OCI-LY3 (cell line): ENCODE results near the gene ZFP69B.

Experiments
- H2AFZ ChIP-seq: fragments of 200-600, 300-600 bp; shearing (Covaris generic); 2 replicates; pipeline ENCODE4 v1.6.0; 2014; ENCODE audit warnings: antibody characterized with exemption, low read depth, low read length
- H3K27ac ChIP-seq: fragments of 200-600, 300-600 bp; sonication (generic); 2 replicates; pipeline ENCODE4 v1.5.1; 2014; ENCODE audit warnings: mild to moderate bottlenecking, low read length, moderate library complexity, mixed read lengths
- H3K27me3 ChIP-seq: fragments of 200-600, 300-600 bp; sonication (generic); 2 replicates; pipeline ENCODE4 v1.6.1; 2014; ENCODE audit warnings: low read depth, low read length, mixed read lengths
- H3K36me3 ChIP-seq: fragments of 200-600, 300-600 bp; sonication (generic); replicated peaks from 2 replicates; pipeline ENCODE3; 2014; ENCODE audit warnings: low read depth, low read length, mixed read lengths
- H3K4me1 ChIP-seq: fragments of 300-600, 200-600 bp; sonication (generic); 2 replicates; pipeline ENCODE4 v1.6.1; 2014; ENCODE audit warnings: low read length, mixed read lengths
- H3K4me2 ChIP-seq: fragments of 200-600, 300-600 bp; sonication (generic); 2 replicates; pipeline ENCODE4 v1.6.1; 2014; ENCODE audit warnings: low read length, mixed read lengths
- H3K4me3 ChIP-seq: fragments of 300-600, 200-600 bp; sonication (generic); 2 replicates; pipeline ENCODE4 v1.5.1; 2014; ENCODE audit warnings: antibody characterized with exemption, mild to moderate bottlenecking, low read length, moderate library complexity
- H3K79me2 ChIP-seq: fragments of 300-600, 200-600 bp; shearing (Covaris generic); 2 replicates; pipeline ENCODE4 v1.6.1; 2014; ENCODE audit warnings: mild to moderate bottlenecking, low read length, mixed read lengths
- H3K9ac ChIP-seq: fragments of 300-600, 200-600 bp; shearing (Covaris generic); 2 replicates; pipeline ENCODE4 v1.6.0; 2014; ENCODE audit warnings: mild to moderate bottlenecking, low read length, moderate library complexity
- H3K9me3 ChIP-seq: fragments of 200-600, 300-600 bp; shearing (Covaris generic); 2 replicates; pipeline ENCODE4 v1.6.1; 2014; ENCODE audit warnings: low read length, mixed read lengths; ENCODE audit not compliant: insufficient read depth
- H4K20me1 ChIP-seq: fragments of 200-600, 300-600 bp; sonication (generic); 2 replicates; pipeline ENCODE4 v1.6.1; 2016; ENCODE audit warnings: low read length, mixed read lengths; ENCODE audit not compliant: insufficient read depth
- CTCF ChIP-seq: fragments of 200-600, 300-600 bp; sonication (generic); IDR thresholded peaks from 2 replicates; pipeline ENCODE4 v1.5.1; 2014; ENCODE audit warnings: antibody characterized with exemption, low read length, low read depth
- EZH2phosphoT487 ChIP-seq: fragments of 200-600 bp; shearing (Covaris generic); IDR thresholded peaks from 2 replicates; pipeline ENCODE4 v1.6.1; 2018; ENCODE audit warnings: antibody characterized with exemption, mixed run types, low read depth

Gene ZFP69B

GRCh38 chr1:40421431-40422384 is 28.6 kb upstream of the ZFP69B start:
- H4K20me1 ChIP-seq, result no peaks in the 10 kb centered on the region
- no peak overlapping the region for H3K4me3 ChIP-seq
- no peak overlapping the region for H2AFZ ChIP-seq
- peaks cover 3% of the 10 kb centered on the region; the same call in 1 of the 2 replicates for H3K4me1 ChIP-seq
- no peaks in the 10 kb centered on the region for H3K27me3 ChIP-seq
- H3K36me3 ChIP-seq, result peaks cover 64% of the 10 kb centered on the region
- H3K79me2 ChIP-seq, result no peaks in the 10 kb centered on the region
- no peak overlapping the region for H3K9ac ChIP-seq
- no peak overlapping the region for H3K27ac ChIP-seq
- H3K4me2 ChIP-seq, result no peak overlapping the region
- TF ChIP-seq EZH2phosphoT487 (no peak), CTCF (no peak)
- no peaks in the 10 kb centered on the region for H3K9me3 ChIP-seq

GRCh38 chr1:40422630-40423263 is 27.5 kb upstream of the ZFP69B start:
- Histone ChIP-seq H3K4me3 (no peak overlapping the region), H2AFZ (no peak overlapping the region), H3K4me2 (no peak overlapping the region), H3K79me2 (no peaks in the 10 kb centered on the region), H4K20me1 (no peaks in the 10 kb centered on the region), H3K9ac (no peak overlapping the region), H3K4me1 (peaks cover 3% of the 10 kb centered on the region; the same call in 1 of the 2 replicates), H3K27ac (no peak overlapping the region), H3K9me3 (no peaks in the 10 kb centered on the region), H3K36me3 (peaks cover 54% of the 10 kb centered on the region), H3K27me3 (no peaks in the 10 kb centered on the region)
- TF ChIP-seq CTCF (no peak), EZH2phosphoT487 (no peak)

GRCh38 chr1:40423264-40423642 is 27.0 kb upstream of the ZFP69B start:
- H3K9me3 ChIP-seq, result no peaks in the 10 kb centered on the region
- H3K27me3 ChIP-seq, result no peaks in the 10 kb centered on the region
- H3K9ac ChIP-seq, result no peak overlapping the region
- H2AFZ ChIP-seq, result no peak overlapping the region
- no peaks in the 10 kb centered on the region for H3K79me2 ChIP-seq
- H3K4me2 ChIP-seq, result no peak overlapping the region
- no peak overlapping the region for H3K27ac ChIP-seq
- H3K4me3 ChIP-seq, result no peak overlapping the region
- H4K20me1 ChIP-seq, result no peaks in the 10 kb centered on the region
- H3K4me1 ChIP-seq, result peaks cover 3% of the 10 kb centered on the region; the same call in 1 of the 2 replicates
- TF ChIP-seq CTCF, result no peak
- TF ChIP-seq EZH2phosphoT487, result no peak
- H3K36me3 ChIP-seq, result peaks cover 49% of the 10 kb centered on the region

GRCh38 chr1:40423951-40424618 is 26.2 kb upstream of the ZFP69B start:
- no peak overlapping the region for H3K9ac ChIP-seq
- no peaks in the 10 kb centered on the region for H3K27me3 ChIP-seq
- H3K27ac ChIP-seq, result no peak overlapping the region
- H3K79me2 ChIP-seq, result no peaks in the 10 kb centered on the region
- H3K4me3 ChIP-seq, result no peak overlapping the region
- H4K20me1 ChIP-seq, result no peaks in the 10 kb centered on the region
- no peak for TF ChIP-seq CTCF
- TF ChIP-seq EZH2phosphoT487, result no peak
- H3K4me2 ChIP-seq, result no peak overlapping the region
- H2AFZ ChIP-seq, result no peak overlapping the region
- peaks cover 3% of the 10 kb centered on the region; the same call in 1 of the 2 replicates for H3K4me1 ChIP-seq
- H3K36me3 ChIP-seq, result peaks cover 41% of the 10 kb centered on the region
- H3K9me3 ChIP-seq, result no peaks in the 10 kb centered on the region
